ENCODE data around the gene PPP1R15A.

The PPP1R15A gene

GRCh38 chr19:48877855-48878195 lies 5.6 kb downstream of the PPP1R15A start:
- TF ChIP-seq ZBTB7A (IDR thresholded peaks at IDR 0.05; ENCODE audit: low read depth) (no peak), RAD21 (IDR thresholded peaks at IDR 0.05; ENCODE audit: low read depth) (no peak), FOXM1 (IDR thresholded peaks at IDR 0.05; ENCODE audit: borderline replicate concordance, low read depth) (no peak), TEAD4 (IDR thresholded peaks at IDR 0.05) (no peak)

GRCh38 chr19:48878196-48879024 lies 6.2 kb downstream of the PPP1R15A start:
- no peak for TF ChIP-seq TEAD4 (IDR thresholded peaks at IDR 0.05)
- TF ChIP-seq CREB1 (IDR thresholded peaks at IDR 0.05; ENCODE audit: low read depth), result no peak
- TF ChIP-seq CEBPB (IDR thresholded peaks at IDR 0.05), result no peak
- TF ChIP-seq REST (IDR thresholded peaks at IDR 0.05; ENCODE audit: low read depth), result no peak
- TF ChIP-seq ZBTB7A (IDR thresholded peaks at IDR 0.05; ENCODE audit: low read depth), result no peak
- TF ChIP-seq TCF12 (IDR thresholded peaks at IDR 0.05; ENCODE audit: low read depth), result no peak

- no peak for TF ChIP-seq NFIC (IDR thresholded peaks at IDR 0.05)
- no peak for TF ChIP-seq ZBTB7A (IDR thresholded peaks at IDR 0.05; ENCODE audit: low read depth)
- TF ChIP-seq CEBPB (IDR thresholded peaks at IDR 0.05), result no peak
- no peak for TF ChIP-seq CREB1 (IDR thresholded peaks at IDR 0.05; ENCODE audit: low read depth)
- no peak for TF ChIP-seq USF1 (IDR thresholded peaks at IDR 0.05)
These were observed 6.9 kb downstream of the PPP1R15A start for GRCh38 chr19:48879025-48879637.

- TF ChIP-seq CREB1 (IDR thresholded peaks at IDR 0.05; ENCODE audit: low read depth) (no peak), MAX (IDR thresholded peaks at IDR 0.05) (no peak), RAD21 (IDR thresholded peaks at IDR 0.05; ENCODE audit: low read depth) (no peak), YY1 (IDR thresholded peaks at IDR 0.05; ENCODE audit: low read depth) (no peak), CEBPB (IDR thresholded peaks at IDR 0.05) (no peak), TAF1 (IDR thresholded peaks at IDR 0.05; ENCODE audit: low read depth) (no peak), REST (IDR thresholded peaks at IDR 0.05; ENCODE audit: low read depth) (no peak), EP300 (IDR thresholded peaks at IDR 0.05; ENCODE audit: borderline replicate concordance) (no peak), ZBTB7A (IDR thresholded peaks at IDR 0.05; ENCODE audit: low read depth) (no peak), TEAD4 (IDR thresholded peaks at IDR 0.05) (no peak), FOXM1 (IDR thresholded peaks at IDR 0.05; ENCODE audit: borderline replicate concordance, low read depth) (no peak), USF1 (IDR thresholded peaks at IDR 0.05) (no peak), TCF12 (IDR thresholded peaks at IDR 0.05; ENCODE audit: low read depth) (no peak), NFIC (IDR thresholded peaks at IDR 0.05) (no peak), EGR1 (IDR thresholded peaks at IDR 0.05) (no peak)
These were observed 9.8 kb downstream of the PPP1R15A start for GRCh38 chr19:48881741-48882657.

GRCh38 chr19:48883726-48884125 lies 11.5 kb downstream of the PPP1R15A start:
- TF ChIP-seq EGR1 (IDR thresholded peaks at IDR 0.05) (no peak), USF1 (IDR thresholded peaks at IDR 0.05) (no peak), TAF1 (IDR thresholded peaks at IDR 0.05; ENCODE audit: low read depth) (no peak), NFIC (IDR thresholded peaks at IDR 0.05) (no peak), EP300 (IDR thresholded peaks at IDR 0.05; ENCODE audit: borderline replicate concordance) (no peak), REST (IDR thresholded peaks at IDR 0.05; ENCODE audit: low read depth) (no peak), CREB1 (IDR thresholded peaks at IDR 0.05; ENCODE audit: low read depth) (no peak), CEBPB (IDR thresholded peaks at IDR 0.05) (no peak), YY1 (IDR thresholded peaks at IDR 0.05; ENCODE audit: low read depth) (no peak), TEAD4 (IDR thresholded peaks at IDR 0.05) (no peak), TCF12 (IDR thresholded peaks at IDR 0.05; ENCODE audit: low read depth) (no peak), RAD21 (IDR thresholded peaks at IDR 0.05; ENCODE audit: low read depth) (no peak), FOXM1 (IDR thresholded peaks at IDR 0.05; ENCODE audit: borderline replicate concordance, low read depth) (no peak), MAX (IDR thresholded peaks at IDR 0.05) (no peak)

Measured in Ishikawa (cell line).